Liver (tissue), 9 donors: ENCODE data around the gene GNB1. TPM values are rescaled to one million over a fixed set of nuclear protein-coding genes. Genes with fewer than 3 reads are reported as not detected.

Experiments
- DNase-seq: peaks from one replicate; pipeline ENCODE4 v3.0.0-alpha.2; 2017; ENCODE audit warnings: low spot score
- H3K27ac ChIP-seq, 2 donors: one replicate each; pipeline ENCODE4 v1.7.0; 2013; ENCODE audit warnings: inconsistent platforms in 2 of 2, low read length in 2 of 2, control low read depth in 1 of 2, low read depth in 1 of 2, mild to moderate bottlenecking in 1 of 2
- H3K27me3 ChIP-seq, 4 donors: one replicate each; pipeline versions ENCODE4 v1.6.1 to v1.7.0; 2013; ENCODE audit warnings: low read length in 3 of 4, inconsistent platforms in 1 of 4, mild to moderate bottlenecking in 1 of 4, moderate library complexity in 1 of 4; ENCODE audit not compliant: control insufficient read depth in 4 of 4, insufficient read depth in 4 of 4
- H3K36me3 ChIP-seq, 4 donors: one replicate each; pipeline versions ENCODE4 v1.6.1 to v1.7.0; 2013; ENCODE audit warnings: low read length in 3 of 4, mild to moderate bottlenecking in 3 of 4, low read depth in 1 of 4, moderate library complexity in 1 of 4; ENCODE audit not compliant: control insufficient read depth in 4 of 4, insufficient read depth in 3 of 4
- H3K4me1 ChIP-seq, 4 donors: one replicate each; pipeline versions ENCODE4 v1.6.1 to v1.7.0; 2013; ENCODE audit warnings: low read length in 3 of 4, mild to moderate bottlenecking in 3 of 4, moderate library complexity in 1 of 4; ENCODE audit not compliant: control insufficient read depth in 4 of 4, insufficient read depth in 4 of 4
- H3K4me3 ChIP-seq, 3 donors: one replicate each; pipeline versions ENCODE4 v1.6.1 to v1.7.0; 2013; ENCODE audit warnings: low read length in 3 of 3, control low read depth in 1 of 3, low read depth in 1 of 3, mild to moderate bottlenecking in 1 of 3
- H3K9ac ChIP-seq, 2 donors: one replicate each; pipeline ENCODE4 v1.7.0; 2013; ENCODE audit warnings: low read length in 2 of 2, mild to moderate bottlenecking in 2 of 2, moderate library complexity in 2 of 2, control low read depth in 1 of 2, low read depth in 1 of 2
- H3K9me3 ChIP-seq, 4 donors: one replicate each; pipeline versions ENCODE4 v1.6.1 to v1.7.0; 2013; ENCODE audit warnings: low read length in 3 of 4; ENCODE audit not compliant: control insufficient read depth in 4 of 4
- CTCF ChIP-seq: fragments of 150-350 bp; IDR thresholded peaks from 2 replicates; pipeline ENCODE4 v1.5.1; 2017; ENCODE audit warnings: improper control_type of control experiment, low read depth, low read length; ENCODE audit not compliant: missing input control
- EGR1 ChIP-seq, 2 donors: IDR thresholded peaks; 2 replicates each; pipeline ENCODE4 v1.6.1; 2016 to 2018; ENCODE audit warnings: antibody characterized with exemption in 2 of 2, low read depth in 2 of 2
- FOXA1 ChIP-seq: IDR thresholded peaks from 2 replicates; pipeline ENCODE4 v1.6.1; 2016; ENCODE audit warnings: antibody characterized with exemption
- FOXA2 ChIP-seq: IDR thresholded peaks from 2 replicates; pipeline ENCODE4 v1.6.1; 2016; ENCODE audit warnings: antibody characterized with exemption
- GABPA ChIP-seq, 2 donors: IDR thresholded peaks in 1 of 2; conservative IDR thresholded peaks in 1 of 2; 2 replicates each; pipeline ENCODE4 v1.6.1; 2016; ENCODE audit warnings: antibody characterized with exemption in 2 of 2, mild to moderate bottlenecking in 1 of 2, moderate library complexity in 1 of 2
- HNF4A ChIP-seq, 2 donors: conservative IDR thresholded peaks; 2 replicates each; pipeline ENCODE4 v1.6.1; 2016; ENCODE audit warnings: antibody characterized with exemption in 2 of 2, mild to moderate bottlenecking in 2 of 2
- HNF4G ChIP-seq: IDR thresholded peaks from 2 replicates; pipeline ENCODE4 v1.6.1; 2016; ENCODE audit warnings: antibody characterized with exemption
- JUND ChIP-seq, 2 donors: IDR thresholded peaks; 2 replicates each; pipeline ENCODE4 v1.6.1; 2016; ENCODE audit warnings: antibody characterized with exemption in 2 of 2
- RAD21 ChIP-seq, 2 donors: IDR thresholded peaks; 2 replicates each; pipeline ENCODE4 v1.6.1; 2016; ENCODE audit warnings: antibody characterized with exemption in 2 of 2, mild to moderate bottlenecking in 2 of 2
- REST ChIP-seq: IDR thresholded peaks from 2 replicates; pipeline ENCODE4 v1.6.1; 2016; ENCODE audit warnings: antibody characterized with exemption, mild to moderate bottlenecking
- RXRA ChIP-seq, 2 donors: IDR thresholded peaks; 2 replicates each; pipeline ENCODE4 v1.6.1; 2017 to 2018; ENCODE audit warnings: antibody characterized with exemption in 2 of 2, mild to moderate bottlenecking in 1 of 2
- SP1 ChIP-seq: IDR thresholded peaks from 2 replicates; pipeline ENCODE4 v1.6.1; 2018; ENCODE audit warnings: antibody characterized with exemption, mild to moderate bottlenecking
- TAF1 ChIP-seq: conservative IDR thresholded peaks from 2 replicates; pipeline ENCODE4 v1.6.1; 2016; ENCODE audit warnings: antibody characterized with exemption, mild to moderate bottlenecking
- ZBTB33 ChIP-seq: IDR thresholded peaks from 2 replicates; pipeline ENCODE4 v1.6.1; 2016; ENCODE audit warnings: antibody characterized with exemption
- WGBS: extraction: QIAGEN DNeasy Blood & Tissue Kit; methylation state at CpG from one replicate; pipeline ENCODE4 v1.1.7; 2013; 5-methylcytosine and 5-hydroxymethylcytosine counted together
- polyA plus RNA-seq, 2 donors: library from polyadenylated mRNA; stranded (reverse) in 1 of 2; unstranded in 1 of 2; fragments of 200-250 nt in 1 of 2; fragments of >200 nt in 1 of 2; fragmentation: Nextera tagmentation in 1 of 2; extraction: Ambion mirVana in 1 of 2; gene quantifications; one replicate each; pipeline versions ENCODE4 v1.2.1 to v1.2.3, GENCODE V29; 2013 to 2015
- total RNA-seq, 2 donors: library from RNA; depleted of rRNA; stranded (reverse); fragments of >200 nt; gene quantifications; one replicate each; pipeline ENCODE4 v1.2.3, GENCODE V29; 2014
- TF ChIP-seq, protein P1 (sequence below): IDR thresholded peaks from 2 replicates; pipeline ENCODE4 v1.6.1; 2016; ENCODE audit warnings: antibody characterized with exemption
- TF ChIP-seq, protein P2 (sequence below): IDR thresholded peaks from 2 replicates; pipeline ENCODE4 v1.6.1; 2016; ENCODE audit warnings: antibody characterized with exemption
- donor health status: healthy.
- donor health status: healthy.
- donor health status: healthy.
- donor health status: healthy.
- donor health status: healthy.

GNB1 gene
- total and polyA plus RNA-seq, 4 donors, result 22.3 to 68.5 (median 52.7) TPM

- peaks cover 9 to 18% (median 16%) of the 10 kb centered on the region in 4 donors for H3K36me3 ChIP-seq
- no peak overlapping the region for H3K27ac ChIP-seq
- 95% methylated on average over 10 of the region's 10 CpGs for WGBS
- no peak overlapping the region for H3K9ac ChIP-seq
- peaks cover 15 to 53% (median 35%) of the 10 kb centered on the region in 4 donors for H3K4me1 ChIP-seq
- H3K9me3 ChIP-seq, result no peaks in the 10 kb centered on the region
- no peak for DNase-seq
- H3K4me3 ChIP-seq, result no peak overlapping the region
- no peak for TF ChIP-seq CTCF
- no peak for TF ChIP-seq FOXA2
- TF ChIP-seq SP1, result no peak
- TF ChIP-seq HNF4A (conservative IDR thresholded peaks at IDR 0.05), result no peak
- TF ChIP-seq TAF1, result no peak
- TF ChIP-seq GABPA (IDR thresholded peaks at IDR 0.05 in 1 of 2, conservative IDR thresholded peaks at IDR 0.05 in 1 of 2), result no peak
- no peak for TF ChIP-seq JUND (IDR thresholded peaks at IDR 0.05)
- no peak for TF ChIP-seq FOXA1
- no peak for TF ChIP-seq EGR1 (IDR thresholded peaks at IDR 0.05; ENCODE audit: low read depth in 2 of 2)
- no peak for TF ChIP-seq RXRA (IDR thresholded peaks at IDR 0.05)
- TF ChIP-seq, protein P1, sequence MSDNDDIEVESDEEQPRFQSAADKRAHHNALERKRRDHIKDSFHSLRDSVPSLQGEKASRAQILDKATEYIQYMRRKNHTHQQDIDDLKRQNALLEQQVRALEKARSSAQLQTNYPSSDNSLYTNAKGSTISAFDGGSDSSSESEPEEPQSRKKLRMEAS, result no peak
- TF ChIP-seq ZBTB33, result no peak
- no peak for TF ChIP-seq REST
- H3K27me3 ChIP-seq, result no peaks in the 10 kb centered on the region
These were observed 130.2 kb downstream of the GNB1 start for GRCh38 chr1:1760715-1761114.

GRCh38 chr1:1760345-1760650 lies 130.6 kb downstream of the GNB1 start:
- WGBS, result 96% methylated on average over 20 of the region's 20 CpGs
- Histone ChIP-seq H3K36me3 (peaks cover 9 to 20% (median 17%) of the 10 kb centered on the region in 4 donors), H3K4me1 (peaks cover 15 to 53% (median 35%) of the 10 kb centered on the region in 4 donors), H3K9ac (no peak overlapping the region), H3K27me3 (no peaks in the 10 kb centered on the region), H3K9me3 (no peaks in the 10 kb centered on the region), H3K4me3 (no peak overlapping the region), H3K27ac (peak overlapping the region; percentile 88 to 89)
- TF ChIP-seq SP1, result no peak
- TF ChIP-seq HNF4G, result no peak
- TF ChIP-seq ZBTB33, result no peak
- no peak for TF ChIP-seq JUND (IDR thresholded peaks at IDR 0.05)
- TF ChIP-seq GABPA (IDR thresholded peaks at IDR 0.05 in 1 of 2, conservative IDR thresholded peaks at IDR 0.05 in 1 of 2), result no peak
- TF ChIP-seq RAD21 (IDR thresholded peaks at IDR 0.05), result no peak
- TF ChIP-seq, protein P2, sequence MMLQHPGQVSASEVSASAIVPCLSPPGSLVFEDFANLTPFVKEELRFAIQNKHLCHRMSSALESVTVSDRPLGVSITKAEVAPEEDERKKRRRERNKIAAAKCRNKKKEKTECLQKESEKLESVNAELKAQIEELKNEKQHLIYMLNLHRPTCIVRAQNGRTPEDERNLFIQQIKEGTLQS, result no peak
- no peak for TF ChIP-seq RXRA (IDR thresholded peaks at IDR 0.05)
- TF ChIP-seq, protein P1, result no peak
- TF ChIP-seq CTCF, result no peak
- DNase-seq, result no peak
